OCI-LY3 (cell line): ENCODE data around the gene ETV6.

Source experiments
- H2AFZ ChIP-seq: fragments of 200-600, 300-600 bp; shearing (Covaris generic); 2 replicates; pipeline ENCODE4 v1.6.0; 2014; ENCODE audit warnings: antibody characterized with exemption, low read depth, low read length
- H3K27ac ChIP-seq: fragments of 200-600, 300-600 bp; sonication (generic); 2 replicates; pipeline ENCODE4 v1.5.1; 2014; ENCODE audit warnings: mild to moderate bottlenecking, low read length, moderate library complexity, mixed read lengths
- H3K27me3 ChIP-seq: fragments of 200-600, 300-600 bp; sonication (generic); 2 replicates; pipeline ENCODE4 v1.6.1; 2014; ENCODE audit warnings: low read depth, low read length, mixed read lengths
- H3K36me3 ChIP-seq: fragments of 200-600, 300-600 bp; sonication (generic); replicated peaks from 2 replicates; pipeline ENCODE3; 2014; ENCODE audit warnings: low read depth, low read length, mixed read lengths
- H3K4me1 ChIP-seq: fragments of 300-600, 200-600 bp; sonication (generic); 2 replicates; pipeline ENCODE4 v1.6.1; 2014; ENCODE audit warnings: low read length, mixed read lengths
- H3K4me2 ChIP-seq: fragments of 200-600, 300-600 bp; sonication (generic); 2 replicates; pipeline ENCODE4 v1.6.1; 2014; ENCODE audit warnings: low read length, mixed read lengths
- H3K4me3 ChIP-seq: fragments of 300-600, 200-600 bp; sonication (generic); 2 replicates; pipeline ENCODE4 v1.5.1; 2014; ENCODE audit warnings: antibody characterized with exemption, mild to moderate bottlenecking, low read length, moderate library complexity
- H3K79me2 ChIP-seq: fragments of 300-600, 200-600 bp; shearing (Covaris generic); 2 replicates; pipeline ENCODE4 v1.6.1; 2014; ENCODE audit warnings: mild to moderate bottlenecking, low read length, mixed read lengths
- H3K9ac ChIP-seq: fragments of 300-600, 200-600 bp; shearing (Covaris generic); 2 replicates; pipeline ENCODE4 v1.6.0; 2014; ENCODE audit warnings: mild to moderate bottlenecking, low read length, moderate library complexity
- H3K9me3 ChIP-seq: fragments of 200-600, 300-600 bp; shearing (Covaris generic); 2 replicates; pipeline ENCODE4 v1.6.1; 2014; ENCODE audit warnings: low read length, mixed read lengths; ENCODE audit not compliant: insufficient read depth
- H4K20me1 ChIP-seq: fragments of 200-600, 300-600 bp; sonication (generic); 2 replicates; pipeline ENCODE4 v1.6.1; 2016; ENCODE audit warnings: low read length, mixed read lengths; ENCODE audit not compliant: insufficient read depth
- EZH2phosphoT487 ChIP-seq: fragments of 200-600 bp; shearing (Covaris generic); IDR thresholded peaks from 2 replicates; pipeline ENCODE4 v1.6.1; 2018; ENCODE audit warnings: antibody characterized with exemption, mixed run types, low read depth
- TF ChIP-seq, protein P1 (sequence below): fragments of 200-600, 300-600 bp; sonication (generic); IDR thresholded peaks from 2 replicates; pipeline ENCODE4 v1.5.1; 2014; ENCODE audit warnings: antibody characterized with exemption, low read length, low read depth

ETV6 gene

DNA sequence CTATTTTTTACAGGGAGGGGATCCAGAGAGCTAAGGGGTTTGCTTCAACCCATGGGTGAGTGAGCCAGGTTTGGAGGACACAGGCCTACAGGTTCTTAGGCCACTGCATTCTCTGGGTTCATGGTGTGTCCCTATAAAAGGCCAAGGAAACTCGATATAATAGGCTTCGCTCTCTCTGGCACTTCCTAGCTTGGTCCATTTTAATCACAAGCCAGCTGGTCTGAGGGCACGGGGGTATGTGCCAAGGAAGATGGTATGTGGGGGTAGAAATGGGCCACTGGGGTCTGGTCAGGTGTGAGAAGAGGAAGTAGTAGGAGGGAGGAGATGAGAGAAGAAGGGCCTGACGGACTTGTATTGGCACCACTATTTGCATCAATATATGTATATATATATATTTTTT lies 4.9 kb downstream of the ETV6 start:
- Histone ChIP-seq H3K9me3 (no peaks in the 10 kb centered on the region), H3K9ac (peak overlapping the region; percentile 9; the same call in 1 of the 2 replicates), H3K27me3 (no peaks in the 10 kb centered on the region), H4K20me1 (peaks cover 60% of the 10 kb centered on the region), H3K4me3 (peak overlapping the region; percentile 10), H3K4me1 (peaks cover 54% of the 10 kb centered on the region), H3K27ac (peak overlapping the region; percentile 13), H2AFZ (no peak overlapping the region), H3K4me2 (peak overlapping the region; percentile 94), H3K36me3 (peaks cover 4% of the 10 kb centered on the region), H3K79me2 (peaks cover 96% of the 10 kb centered on the region)
- TF ChIP-seq EZH2phosphoT487: no peak
- TF ChIP-seq, protein P1, sequence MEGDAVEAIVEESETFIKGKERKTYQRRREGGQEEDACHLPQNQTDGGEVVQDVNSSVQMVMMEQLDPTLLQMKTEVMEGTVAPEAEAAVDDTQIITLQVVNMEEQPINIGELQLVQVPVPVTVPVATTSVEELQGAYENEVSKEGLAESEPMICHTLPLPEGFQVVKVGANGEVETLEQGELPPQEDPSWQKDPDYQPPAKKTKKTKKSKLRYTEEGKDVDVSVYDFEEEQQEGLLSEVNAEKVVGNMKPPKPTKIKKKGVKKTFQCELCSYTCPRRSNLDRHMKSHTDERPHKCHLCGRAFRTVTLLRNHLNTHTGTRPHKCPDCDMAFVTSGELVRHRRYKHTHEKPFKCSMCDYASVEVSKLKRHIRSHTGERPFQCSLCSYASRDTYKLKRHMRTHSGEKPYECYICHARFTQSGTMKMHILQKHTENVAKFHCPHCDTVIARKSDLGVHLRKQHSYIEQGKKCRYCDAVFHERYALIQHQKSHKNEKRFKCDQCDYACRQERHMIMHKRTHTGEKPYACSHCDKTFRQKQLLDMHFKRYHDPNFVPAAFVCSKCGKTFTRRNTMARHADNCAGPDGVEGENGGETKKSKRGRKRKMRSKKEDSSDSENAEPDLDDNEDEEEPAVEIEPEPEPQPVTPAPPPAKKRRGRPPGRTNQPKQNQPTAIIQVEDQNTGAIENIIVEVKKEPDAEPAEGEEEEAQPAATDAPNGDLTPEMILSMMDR: no peak

DNA sequence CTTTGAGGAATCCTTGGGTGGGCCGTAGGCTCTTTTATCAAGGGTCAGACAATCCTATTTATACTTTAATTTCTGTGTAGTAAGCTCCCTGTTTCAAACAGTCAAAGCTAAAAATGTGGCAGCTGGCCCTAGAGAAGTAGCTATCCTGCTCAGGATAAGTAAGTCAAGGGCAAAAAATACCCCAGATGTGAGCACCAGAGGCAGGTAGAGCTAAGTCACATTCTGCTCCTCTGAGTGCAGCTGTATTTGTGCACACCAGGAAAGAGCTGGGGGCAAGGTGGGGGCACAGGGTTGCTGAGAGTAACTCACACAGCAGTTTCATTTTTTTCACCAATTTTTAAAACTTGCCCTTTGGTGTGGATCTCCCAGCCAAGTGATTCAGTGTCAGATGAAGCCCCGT lies 5.3 kb downstream of the ETV6 start:
- H3K27me3 ChIP-seq: no peaks in the 10 kb centered on the region
- H3K4me3 ChIP-seq: no peak overlapping the region
- peak overlapping the region; percentile 13; the same call in 1 of the 2 replicates for H3K27ac ChIP-seq
- peak overlapping the region; percentile 30; the same call in 1 of the 2 replicates for H3K9ac ChIP-seq
- peak overlapping the region; percentile 94 for H3K4me2 ChIP-seq
- H2AFZ ChIP-seq: no peak overlapping the region
- peaks cover 65% of the 10 kb centered on the region for H4K20me1 ChIP-seq
- H3K4me1 ChIP-seq: peaks cover 54% of the 10 kb centered on the region
- TF ChIP-seq, protein P1: no peak
- no peak for TF ChIP-seq EZH2phosphoT487
- H3K79me2 ChIP-seq: peaks cover 100% of the 10 kb centered on the region
- H3K9me3 ChIP-seq: no peaks in the 10 kb centered on the region
- peaks cover 4% of the 10 kb centered on the region for H3K36me3 ChIP-seq

DNA sequence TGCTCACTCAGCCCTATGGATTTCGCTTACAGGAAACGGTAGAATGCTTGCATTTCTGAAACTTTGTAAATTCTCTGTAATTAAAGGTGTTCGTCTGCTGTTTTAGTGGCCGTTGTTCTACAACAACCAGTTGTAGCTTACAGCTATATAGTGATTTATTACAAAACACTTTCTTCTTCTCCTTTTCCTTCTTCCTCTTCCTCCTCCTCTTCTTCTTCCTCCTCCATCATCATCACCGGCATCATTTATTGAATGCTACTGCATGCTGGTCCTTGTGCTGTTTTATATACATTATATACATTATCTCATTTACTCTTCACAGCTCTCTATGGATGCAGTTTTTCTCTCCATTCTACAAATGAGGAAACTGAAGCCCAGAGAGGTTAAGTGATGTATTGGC lies 6.4 kb downstream of the ETV6 start:
- H3K4me1 ChIP-seq: peaks cover 50% of the 10 kb centered on the region
- H3K36me3 ChIP-seq: peaks cover 4% of the 10 kb centered on the region

DNA sequence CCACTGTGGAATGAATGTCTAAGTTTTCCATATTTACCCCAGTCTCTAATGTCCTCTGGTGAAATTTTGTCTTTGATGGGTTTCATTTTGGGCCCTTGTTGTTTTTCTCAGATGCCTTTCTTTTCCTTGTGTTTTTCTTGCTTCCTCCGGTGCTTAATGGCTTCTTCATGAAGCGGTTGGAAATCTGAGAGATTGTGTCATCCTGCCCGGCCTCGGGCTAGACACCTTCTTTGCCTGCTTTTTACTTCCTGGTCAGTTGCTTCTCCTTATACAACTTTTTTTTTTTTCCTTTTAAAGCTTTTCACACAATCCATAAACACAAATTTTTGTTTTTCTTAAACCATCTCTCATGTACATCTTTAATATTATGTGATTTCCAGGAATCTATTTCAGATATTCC lies 7.1 kb downstream of the ETV6 start:
- no peak overlapping the region for H3K4me3 ChIP-seq
- H3K36me3 ChIP-seq: peaks cover 7% of the 10 kb centered on the region
- no peak overlapping the region for H2AFZ ChIP-seq
- H3K27me3 ChIP-seq: no peaks in the 10 kb centered on the region
- H3K4me1 ChIP-seq: peaks cover 43% of the 10 kb centered on the region
- no peak overlapping the region for H3K4me2 ChIP-seq
- peaks cover 82% of the 10 kb centered on the region for H4K20me1 ChIP-seq
- no peak overlapping the region for H3K9ac ChIP-seq
- H3K79me2 ChIP-seq: peaks cover 100% of the 10 kb centered on the region
- TF ChIP-seq, protein P1: no peak
- TF ChIP-seq EZH2phosphoT487: no peak
- H3K27ac ChIP-seq: no peak overlapping the region
- no peaks in the 10 kb centered on the region for H3K9me3 ChIP-seq

More for the DNA sequence above, 6.4 kb downstream of the ETV6 start:
- Histone ChIP-seq H3K4me2 (no peak overlapping the region), H2AFZ (no peak overlapping the region), H3K79me2 (peaks cover 100% of the 10 kb centered on the region), H3K9me3 (no peaks in the 10 kb centered on the region), H3K9ac (no peak overlapping the region), H4K20me1 (peaks cover 75% of the 10 kb centered on the region), H3K4me3 (no peak overlapping the region), H3K27me3 (no peaks in the 10 kb centered on the region), H3K27ac (no peak overlapping the region)
- TF ChIP-seq EZH2phosphoT487: no peak
- TF ChIP-seq, protein P1: no peak
